H4 (cell line): ENCODE measurements around the gene FOXA2. TPM values are rescaled to one million over a fixed set of nuclear protein-coding genes. Genes with fewer than 3 reads are reported as not detected.

Experiments used
- DNase-seq: peaks from one replicate; pipeline ENCODE4 v3.0.0-alpha.2; 2015; ENCODE audit warnings: low spot score
- total RNA-seq: library from RNA; depleted of rRNA; stranded (reverse); fragments of >200 nt; shearing (Covaris generic); gene quantifications from 2 replicates; pipeline ENCODE4 v1.2.3, GENCODE V29; 2014

FOXA2 gene
- total RNA-seq, 1 experiment from 2014 or later, result 1.6 TPM

DNA sequence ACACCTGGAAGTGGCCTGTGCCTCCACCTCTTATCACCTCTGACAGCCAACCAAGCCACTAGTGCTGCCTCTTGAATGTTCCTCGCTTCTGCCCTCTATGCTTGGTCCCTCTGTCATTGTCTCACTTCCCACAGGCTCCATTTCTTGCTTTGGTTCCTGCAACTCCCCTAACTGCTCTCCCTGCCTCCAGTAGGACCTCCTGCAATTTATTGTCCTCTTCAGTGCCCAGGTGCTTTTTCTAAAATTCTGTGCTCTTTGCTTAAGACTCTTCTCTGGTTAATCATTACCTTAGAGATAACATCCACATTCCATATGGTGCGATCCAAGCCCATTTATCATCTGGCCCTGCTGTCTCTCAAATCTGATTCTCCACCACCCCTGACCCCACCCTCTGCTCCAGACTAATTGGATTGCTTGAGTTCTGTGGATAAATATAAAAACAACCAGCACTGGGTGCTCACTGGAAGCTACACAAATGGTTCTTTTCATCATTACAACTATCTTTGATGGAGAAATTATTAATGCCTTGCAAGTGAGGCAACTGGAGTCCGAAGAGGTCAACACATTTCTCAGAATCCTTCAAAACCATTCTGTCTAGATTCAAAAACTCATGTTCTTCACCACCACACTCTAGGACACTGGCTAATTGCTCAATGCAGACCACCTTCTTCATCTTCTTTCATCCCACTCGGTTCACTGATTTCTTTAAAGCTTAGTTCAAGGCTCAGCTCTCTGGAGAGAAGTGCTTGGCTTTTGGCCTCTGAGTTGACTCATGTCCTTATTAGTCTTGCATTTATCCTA is 47.2 kb downstream of the FOXA2 start:
- DNase-seq, result no peak

DNA sequence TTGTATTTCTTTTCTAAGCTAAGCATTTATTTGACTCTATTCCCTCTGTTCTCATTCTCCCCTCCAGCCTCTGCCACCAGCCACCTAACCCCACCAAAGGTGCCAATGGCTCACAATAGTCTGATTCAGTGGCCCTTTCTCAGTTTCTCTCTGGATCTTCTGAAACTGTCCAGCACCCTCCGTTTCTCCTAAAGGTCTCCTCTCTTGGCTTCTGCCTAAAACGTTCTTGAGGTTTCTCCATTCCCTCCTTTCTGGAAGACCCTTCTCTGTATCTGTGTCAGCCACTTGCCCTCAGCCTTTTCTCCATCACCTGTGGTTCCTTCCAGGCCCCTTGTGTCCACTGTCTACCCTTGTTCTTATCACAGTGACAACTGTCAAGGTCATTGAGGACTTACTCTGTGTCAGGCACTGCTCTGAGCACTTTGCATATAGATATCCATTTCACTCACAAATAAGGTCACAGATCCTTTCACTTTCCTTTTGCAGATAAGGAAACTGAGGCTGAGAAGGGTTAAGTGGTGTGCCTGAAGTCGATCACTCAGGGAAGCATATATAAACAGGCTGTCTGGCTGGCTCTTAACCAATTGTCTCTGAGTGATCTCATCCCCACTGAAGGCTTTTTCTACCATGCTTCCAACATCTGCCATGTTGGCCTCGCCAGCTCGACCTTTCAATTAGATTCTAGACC is 48.1 kb downstream of the FOXA2 start:
- DNase-seq, result no peak

- no peak for DNase-seq
Observed at GRCh38 chr20:22535483-22535882, 48.9 kb downstream of the FOXA2 start.

DNA sequence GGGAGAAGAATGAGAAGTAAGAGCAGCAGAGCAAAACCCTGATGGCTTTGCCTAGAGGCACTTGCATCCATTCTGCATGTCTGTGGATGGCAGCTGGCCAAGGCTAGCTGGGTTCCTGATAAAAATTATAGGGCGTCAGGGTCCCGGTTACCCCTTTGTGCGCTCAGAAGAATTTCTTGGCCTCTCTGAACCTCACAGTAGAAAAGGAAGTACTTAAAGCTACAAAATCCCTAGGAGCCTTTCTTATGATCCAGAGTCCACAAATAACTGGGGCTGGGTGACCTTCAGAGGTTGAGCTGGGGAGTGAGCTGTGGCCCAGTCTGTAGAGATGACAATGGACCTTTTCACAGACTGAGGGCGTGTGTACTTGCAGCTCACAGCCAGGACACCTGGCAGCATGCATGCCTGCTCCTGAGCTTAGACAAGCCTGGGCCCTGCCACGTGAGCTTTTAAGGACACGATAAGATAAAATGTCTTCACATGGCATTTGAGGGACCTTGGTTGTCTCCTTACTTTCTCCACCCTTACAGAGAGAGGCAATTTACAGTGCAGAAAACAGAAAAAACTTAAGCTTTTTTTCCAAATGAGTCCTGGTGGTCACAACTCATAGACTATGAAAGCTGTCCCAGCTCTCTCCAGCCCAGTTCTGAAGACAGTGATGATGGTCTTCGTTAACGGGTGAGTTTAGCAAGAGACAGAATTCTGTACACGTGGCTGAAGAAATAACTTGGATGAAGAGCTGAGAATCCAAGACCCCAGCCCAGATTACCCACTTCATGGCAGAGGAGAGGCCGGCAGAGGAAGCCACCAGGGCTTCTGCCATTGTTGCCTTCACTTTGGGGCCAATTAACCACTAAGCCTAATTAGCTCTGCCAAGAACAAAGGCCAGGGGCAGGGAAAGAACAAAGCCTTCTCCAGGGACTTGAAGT is 50.3 kb downstream of the FOXA2 start:
- DNase-seq, result no peak

- DNase-seq, result no peak
Observed at GRCh38 chr20:22532598-22532997, 51.8 kb downstream of the FOXA2 start.

- no peak for DNase-seq
Observed at GRCh38 chr20:22531756-22532155, 52.6 kb downstream of the FOXA2 start.

DNA sequence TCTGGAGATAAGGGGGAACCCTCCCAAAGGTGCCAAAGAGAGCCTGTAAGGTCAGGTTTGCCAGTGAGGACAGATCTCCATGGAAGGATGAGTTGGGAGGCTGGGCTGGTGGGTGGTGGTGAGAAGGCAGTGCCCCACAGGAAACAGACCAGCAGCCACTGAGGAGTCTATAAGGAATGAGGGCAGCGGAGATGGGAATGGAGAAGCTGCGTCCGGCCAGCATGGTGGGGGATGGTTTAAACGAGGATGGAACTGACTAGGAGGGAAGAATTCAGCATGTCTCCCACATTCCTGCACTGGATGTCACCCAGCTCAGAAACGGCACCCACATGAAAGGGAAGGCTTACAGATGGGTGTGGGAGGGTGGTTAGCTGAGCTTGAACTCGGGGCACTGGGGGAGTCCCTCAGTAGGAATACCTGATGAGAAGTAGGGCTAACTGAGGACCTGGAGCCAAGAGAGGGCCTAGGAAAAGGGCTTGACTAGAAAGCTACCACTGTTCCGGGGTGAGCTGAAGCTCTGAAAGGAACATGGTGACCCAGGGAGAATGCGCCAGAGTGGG is 53.2 kb downstream of the FOXA2 start:
- DNase-seq, result no peak
